Fibroblast of upper back skin (primary cell): Measurements from ENCODE around the gene ANXA11.
"Not testable (repeated sequence)": the region's sequence is repeated elsewhere in the genome, so short reads cannot be mapped to it uniquely, and the experiment has no call there.

ENCODE experiments used
- DNase-seq: peaks from one replicate; pipeline ENCODE4 v3.0.0-alpha.2; 2013

The ANXA11 gene

GRCh38 chr10:80207768-80208370 lies 2.5 kb upstream of the ANXA11 start:
- no peak for DNase-seq

- no peak for DNase-seq
These were observed 929 bp upstream of the ANXA11 start for GRCh38 chr10:80206277-80206655.

GRCh38 chr10:80204677-80205476 lies 460 bp downstream of the ANXA11 start:
- DNase-seq = peak; percentile 43

GRCh38 chr10:80203835-80204676 lies 1.3 kb downstream of the ANXA11 start:
- DNase-seq = no peak

- peak; percentile 89 for DNase-seq
These were observed 2.2 kb downstream of the ANXA11 start for GRCh38 chr10:80202934-80203834.

- DNase-seq = not testable (repeated sequence)
These were observed 2.8 kb downstream of the ANXA11 start for GRCh38 chr10:80202530-80202929.

- DNase-seq = no peak
These were observed 3.7 kb downstream of the ANXA11 start for GRCh38 chr10:80201608-80202141.

- DNase-seq = no peak
These were observed 4.7 kb downstream of the ANXA11 start for GRCh38 chr10:80200687-80201086.

GRCh38 chr10:80200259-80200658 lies 5.1 kb downstream of the ANXA11 start:
- no peak for DNase-seq

- peak; percentile 27 for DNase-seq
These were observed 5.5 kb downstream of the ANXA11 start for GRCh38 chr10:80199828-80200227.

GRCh38 chr10:80197972-80198916 lies 7.1 kb downstream of the ANXA11 start:
- no peak for DNase-seq

GRCh38 chr10:80196950-80197315 lies 8.4 kb downstream of the ANXA11 start:
- no peak for DNase-seq

- DNase-seq = no peak
These were observed 8.9 kb downstream of the ANXA11 start for GRCh38 chr10:80196270-80196949.

GRCh38 chr10:80195046-80195574 lies 10.2 kb downstream of the ANXA11 start:
- DNase-seq = no peak

GRCh38 chr10:80194373-80195045 lies 10.8 kb downstream of the ANXA11 start:
- no peak for DNase-seq

- DNase-seq = no peak
These were observed 12.8 kb downstream of the ANXA11 start for GRCh38 chr10:80192553-80192952.

- no peak for DNase-seq
These were observed 13.6 kb downstream of the ANXA11 start for GRCh38 chr10:80191589-80192270.

- no peak for DNase-seq
These were observed 16.6 kb downstream of the ANXA11 start for GRCh38 chr10:80188713-80189112.
